ENCODE results near the gene CWC27.

CWC27 gene

DNA sequence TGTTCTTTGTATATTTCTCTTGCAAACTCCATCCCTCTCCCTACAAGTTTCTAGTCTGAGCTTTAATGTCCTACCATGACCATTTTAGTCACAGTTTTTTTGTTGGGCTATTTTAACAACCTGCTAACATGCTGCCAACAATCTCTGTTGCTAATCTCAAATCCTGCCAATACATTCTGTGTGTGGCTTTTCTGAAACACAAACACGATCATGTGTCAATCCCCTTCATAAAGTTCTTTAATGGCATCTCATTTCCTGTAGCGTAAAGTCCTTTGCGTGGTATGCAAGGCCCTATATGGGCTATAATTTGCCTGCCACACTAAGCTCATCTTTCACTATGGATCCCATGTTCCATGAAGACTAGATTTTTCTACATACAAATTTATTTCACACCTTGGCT lies 180.6 kb downstream of the CWC27 start:
- Histone ChIP-seq H3K27ac (ENCODE audit: low read length, poor library complexity, severe bottlenecking) (no peak overlapping the region), H3K14ac (ENCODE audit: low read length in 2 of 2) (no peak overlapping the region), H3K4me1 (ENCODE audit: control insufficient read depth, insufficient read depth, low read depth, low read length) (no peaks in the 10 kb centered on the region), H4K8ac (ENCODE audit: low read length) (no peak overlapping the region), H2AFZ (ENCODE audit: low read depth, low read length) (no peak overlapping the region), H3K4me2 (ENCODE audit: low read length, poor library complexity, severe bottlenecking) (no peak overlapping the region), H3K36me3 (ENCODE audit: control insufficient read depth in 1 of 2, insufficient read depth in 2 of 2, low read depth in 1 of 2, low read length in 2 of 2) (no peaks in the 10 kb centered on the region), H3K4me3 (ENCODE audit: insufficient read depth in 1 of 2, low read depth in 1 of 2, low read length in 2 of 2) (no peak overlapping the region), H2BK12ac (ENCODE audit: low read length in 2 of 2) (no peak overlapping the region), H3K4ac (ENCODE audit: low read depth in 1 of 2, low read length in 2 of 2) (no peak overlapping the region), H3K9ac (ENCODE audit: low read length) (no peak overlapping the region), H2AK5ac (ENCODE audit: low read length, severe bottlenecking) (no peak overlapping the region), H3K23ac (ENCODE audit: low read length in 2 of 2) (no peak overlapping the region), H2BK5ac (ENCODE audit: low read depth, low read length, poor library complexity, severe bottlenecking) (no peak overlapping the region), H2BK15ac (ENCODE audit: low read depth, poor library complexity, severe bottlenecking) (no peak overlapping the region), H3K79me1 (replicated peaks; ENCODE audit: low read length, poor library complexity, severe bottlenecking) (no peaks in the 10 kb centered on the region), H3K9me3 (ENCODE audit: control insufficient read depth, low read length) (no peaks in the 10 kb centered on the region), H4K91ac (ENCODE audit: low read length) (no peak overlapping the region), H2BK120ac (ENCODE audit: low read depth, low read length) (no peak overlapping the region), H3K27me3 (ENCODE audit: control insufficient read depth in 1 of 2, insufficient read depth in 1 of 2, low read length in 2 of 2) (no peaks in the 10 kb centered on the region), H3K18ac (ENCODE audit: low read depth in 1 of 2, low read length in 2 of 2) (no peak overlapping the region)
- WGBS = 74% methylated on average over 3 of the region's 3 CpGs
- no peak for DNase-seq

DNA sequence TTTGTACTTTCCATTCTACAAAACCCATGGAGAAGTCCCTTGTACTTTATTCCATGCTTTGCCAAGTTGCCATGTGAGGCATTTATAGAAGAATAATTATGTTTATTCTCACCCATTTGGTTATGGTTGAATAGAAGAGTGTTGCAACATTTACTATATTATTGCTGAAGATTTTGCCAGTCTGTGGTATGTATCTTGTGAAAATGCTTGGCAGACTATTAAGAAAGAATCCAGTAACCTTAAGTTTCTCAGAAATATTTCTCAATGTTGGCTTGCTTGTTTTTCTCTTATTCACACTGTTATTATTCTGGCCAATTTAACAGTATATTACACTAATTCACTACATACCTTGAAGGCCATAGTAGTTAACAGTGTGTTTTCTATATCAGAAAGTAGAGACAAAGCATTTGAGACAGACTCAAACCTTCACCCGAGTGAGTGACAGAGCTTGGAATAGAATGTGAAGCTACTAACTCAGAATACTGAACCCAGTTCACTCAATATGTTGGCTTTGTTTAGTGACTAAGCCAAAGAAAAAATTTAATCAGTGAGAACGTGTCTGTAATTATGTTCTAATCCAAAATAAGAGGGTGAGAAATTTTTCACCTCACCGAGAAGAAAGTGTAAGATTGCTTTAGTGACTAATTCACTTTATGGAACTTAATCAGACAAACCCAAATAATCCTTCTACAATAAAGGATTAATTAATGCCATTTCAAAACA lies 184.4 kb downstream of the CWC27 start:
- Histone ChIP-seq H3K27ac (ENCODE audit: low read length, poor library complexity, severe bottlenecking) (no peak overlapping the region), H3K4me2 (ENCODE audit: low read length, poor library complexity, severe bottlenecking) (no peak overlapping the region), H3K27me3 (ENCODE audit: control insufficient read depth in 1 of 2, insufficient read depth in 1 of 2, low read length in 2 of 2) (no peaks in the 10 kb centered on the region), H4K8ac (ENCODE audit: low read length) (no peak overlapping the region), H2BK12ac (ENCODE audit: low read length in 2 of 2) (no peak overlapping the region), H3K79me1 (replicated peaks; ENCODE audit: low read length, poor library complexity, severe bottlenecking) (no peaks in the 10 kb centered on the region), H3K14ac (ENCODE audit: low read length in 2 of 2) (no peak overlapping the region), H2AK5ac (ENCODE audit: low read length, severe bottlenecking) (no peak overlapping the region), H3K9me3 (ENCODE audit: control insufficient read depth, low read length) (no peaks in the 10 kb centered on the region), H3K9ac (ENCODE audit: low read length) (no peak overlapping the region), H2BK15ac (ENCODE audit: low read depth, poor library complexity, severe bottlenecking) (no peak overlapping the region), H3K4ac (ENCODE audit: low read depth in 1 of 2, low read length in 2 of 2) (no peak overlapping the region), H4K91ac (ENCODE audit: low read length) (no peak overlapping the region), H3K23ac (ENCODE audit: low read length in 2 of 2) (no peak overlapping the region), H3K18ac (ENCODE audit: low read depth in 1 of 2, low read length in 2 of 2) (no peak overlapping the region), H3K4me1 (ENCODE audit: control insufficient read depth, insufficient read depth, low read depth, low read length) (no peaks in the 10 kb centered on the region), H2BK120ac (ENCODE audit: low read depth, low read length) (no peak overlapping the region), H3K36me3 (ENCODE audit: control insufficient read depth in 1 of 2, insufficient read depth in 2 of 2, low read depth in 1 of 2, low read length in 2 of 2) (no peaks in the 10 kb centered on the region), H3K4me3 (ENCODE audit: insufficient read depth in 1 of 2, low read depth in 1 of 2, low read length in 2 of 2) (no peak overlapping the region), H2AFZ (ENCODE audit: low read depth, low read length) (no peak overlapping the region), H2BK5ac (ENCODE audit: low read depth, low read length, poor library complexity, severe bottlenecking) (no peak overlapping the region)
- no peak for DNase-seq
- 100% methylated on average over 1 of the region's 3 CpGs for WGBS

DNA sequence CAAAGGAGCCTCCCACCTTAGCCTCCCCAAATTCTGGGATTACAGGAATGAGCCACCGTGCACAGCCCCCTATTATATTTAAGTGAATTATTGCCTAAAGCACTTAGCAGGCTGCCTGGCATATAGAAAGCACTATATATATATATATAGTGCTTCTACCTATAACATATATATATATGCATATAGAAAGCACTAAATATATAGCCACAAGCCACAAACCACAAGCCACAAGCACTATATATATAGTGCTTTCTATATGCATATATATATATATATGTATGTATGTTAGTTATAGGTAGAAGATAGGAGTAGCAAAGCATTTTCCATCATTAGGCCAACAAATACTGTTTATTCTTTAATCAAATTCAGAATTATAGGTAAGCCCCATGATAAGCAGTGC lies 185.8 kb downstream of the CWC27 start:
- no peaks in the 10 kb centered on the region for H3K9me3 ChIP-seq (ENCODE audit: control insufficient read depth, low read length)
- H2BK120ac ChIP-seq (ENCODE audit: low read depth, low read length) = no peak overlapping the region
- no peak overlapping the region for H3K4ac ChIP-seq (ENCODE audit: low read depth in 1 of 2, low read length in 2 of 2)
- no peak overlapping the region for H3K23ac ChIP-seq (ENCODE audit: low read length in 2 of 2)
- no peak overlapping the region for H3K27ac ChIP-seq (ENCODE audit: low read length, poor library complexity, severe bottlenecking)
- H2AK5ac ChIP-seq (ENCODE audit: low read length, severe bottlenecking) = no peak overlapping the region
- H3K36me3 ChIP-seq (ENCODE audit: control insufficient read depth in 1 of 2, insufficient read depth in 2 of 2, low read depth in 1 of 2, low read length in 2 of 2) = no peaks in the 10 kb centered on the region
- H4K91ac ChIP-seq (ENCODE audit: low read length) = no peak overlapping the region
- no peak overlapping the region for H4K8ac ChIP-seq (ENCODE audit: low read length)
- no peak overlapping the region for H2BK5ac ChIP-seq (ENCODE audit: low read depth, low read length, poor library complexity, severe bottlenecking)
- no peak overlapping the region for H3K4me3 ChIP-seq (ENCODE audit: insufficient read depth in 1 of 2, low read depth in 1 of 2, low read length in 2 of 2)
- no peaks in the 10 kb centered on the region for H3K27me3 ChIP-seq (ENCODE audit: control insufficient read depth in 1 of 2, insufficient read depth in 1 of 2, low read length in 2 of 2)
- H2BK15ac ChIP-seq (ENCODE audit: low read depth, poor library complexity, severe bottlenecking) = no peak overlapping the region
- DNase-seq = no peak
- no peaks in the 10 kb centered on the region for H3K79me1 ChIP-seq (replicated peaks; ENCODE audit: low read length, poor library complexity, severe bottlenecking)
- H3K4me2 ChIP-seq (ENCODE audit: low read length, poor library complexity, severe bottlenecking) = no peak overlapping the region
- no peak overlapping the region for H3K14ac ChIP-seq (ENCODE audit: low read length in 2 of 2)
- no peak overlapping the region for H2BK12ac ChIP-seq (ENCODE audit: low read length in 2 of 2)
- H3K4me1 ChIP-seq (ENCODE audit: control insufficient read depth, insufficient read depth, low read depth, low read length) = no peaks in the 10 kb centered on the region
- no peak overlapping the region for H3K18ac ChIP-seq (ENCODE audit: low read depth in 1 of 2, low read length in 2 of 2)
- H2AFZ ChIP-seq (ENCODE audit: low read depth, low read length) = no peak overlapping the region
- WGBS = no CpG with 5 or more reads among the region's 1 CpG
- no peak overlapping the region for H3K9ac ChIP-seq (ENCODE audit: low read length)

DNA sequence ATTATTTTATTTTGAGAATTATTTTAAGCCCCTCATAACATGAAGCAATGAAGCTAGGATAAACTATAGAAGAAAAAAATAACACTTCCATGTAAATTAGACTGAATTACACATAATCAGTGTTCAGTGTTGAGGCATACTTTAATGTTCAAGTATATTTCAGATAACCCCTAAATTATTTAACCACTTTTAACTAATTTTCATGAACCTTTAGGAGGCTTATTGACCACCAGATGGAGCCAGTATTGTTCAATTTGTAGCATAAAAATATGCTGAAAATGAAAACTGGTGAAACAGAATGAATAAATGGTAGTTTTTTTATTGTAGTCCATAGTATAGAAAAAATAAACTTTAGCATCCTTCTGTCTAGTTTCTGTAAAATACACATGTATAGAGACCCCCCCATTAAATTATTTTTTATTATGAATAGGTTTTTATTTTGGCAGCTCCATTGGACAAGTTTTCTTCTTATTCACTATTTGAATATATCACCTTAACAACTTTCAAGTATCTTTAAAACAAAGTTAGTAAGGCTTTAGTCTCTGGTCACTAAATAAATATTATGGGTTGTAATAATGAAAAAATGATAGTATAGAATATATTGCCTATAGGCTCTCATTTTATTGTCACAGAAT lies 190.1 kb downstream of the CWC27 start:
- H2BK120ac ChIP-seq (ENCODE audit: low read depth, low read length) = no peak overlapping the region
- H2AK5ac ChIP-seq (ENCODE audit: low read length, severe bottlenecking) = no peak overlapping the region
- H2BK15ac ChIP-seq (ENCODE audit: low read depth, poor library complexity, severe bottlenecking) = no peak overlapping the region
- H3K27me3 ChIP-seq (ENCODE audit: control insufficient read depth in 1 of 2, insufficient read depth in 1 of 2, low read length in 2 of 2) = no peaks in the 10 kb centered on the region
- peak overlapping the region; percentile 79 for H3K9ac ChIP-seq (ENCODE audit: low read length)
- peaks cover 0 to 9% of the 10 kb centered on the region in 2 experiments for H3K36me3 ChIP-seq (ENCODE audit: control insufficient read depth in 1 of 2, insufficient read depth in 2 of 2, low read depth in 1 of 2, low read length in 2 of 2)
- no peaks in the 10 kb centered on the region for H3K4me1 ChIP-seq (ENCODE audit: control insufficient read depth, insufficient read depth, low read depth, low read length)
- DNase-seq = peak; percentile 49
- H3K4me3 ChIP-seq (ENCODE audit: insufficient read depth in 1 of 2, low read depth in 1 of 2, low read length in 2 of 2) = no peak overlapping the region
- H4K8ac ChIP-seq (ENCODE audit: low read length) = no peak overlapping the region
- no peak overlapping the region for H3K23ac ChIP-seq (ENCODE audit: low read length in 2 of 2)
- no peak overlapping the region for H3K4me2 ChIP-seq (ENCODE audit: low read length, poor library complexity, severe bottlenecking)
- H3K14ac ChIP-seq (ENCODE audit: low read length in 2 of 2) = no peak overlapping the region
- H3K79me1 ChIP-seq (replicated peaks; ENCODE audit: low read length, poor library complexity, severe bottlenecking) = peaks cover 1% of the 10 kb centered on the region
- H2BK12ac ChIP-seq (ENCODE audit: low read length in 2 of 2) = no peak overlapping the region
- peaks cover 32% of the 10 kb centered on the region for H3K9me3 ChIP-seq (ENCODE audit: control insufficient read depth, low read length)
- no peak overlapping the region for H4K91ac ChIP-seq (ENCODE audit: low read length)
- H3K4ac ChIP-seq (ENCODE audit: low read depth in 1 of 2, low read length in 2 of 2) = no peak overlapping the region
- no peak overlapping the region for H2BK5ac ChIP-seq (ENCODE audit: low read depth, low read length, poor library complexity, severe bottlenecking)
- no peak overlapping the region for H3K18ac ChIP-seq (ENCODE audit: low read depth in 1 of 2, low read length in 2 of 2)
- H2AFZ ChIP-seq (ENCODE audit: low read depth, low read length) = no peak overlapping the region
- no peak overlapping the region for H3K27ac ChIP-seq (ENCODE audit: low read length, poor library complexity, severe bottlenecking)

All from mesenchymal stem cell (in vitro differentiated cells and primary cell).